A673 (cell line): ENCODE data around the gene TRAPPC2L. TPM values are rescaled to one million over a fixed set of nuclear protein-coding genes. Genes with fewer than 3 reads are reported as not detected.
A peak's percentile ranks its signal among the peaks of the same experiment; 100 is the strongest.

Experiments
- BruUV-seq: library from RNA; stranded (reverse); fragments of 400-500 nt; replicated peaks from 2 replicates; lab custom pipeline; 2021; lab: Mats Ljungman, UMichigan
- CTCF ChIA-PET: fragments of 300-600 bp; sonication (Branson Sonifier 250); formaldehyde crosslinking; loops from one replicate; lab custom pipeline; 2022; ENCODE audit warnings: antibody characterized with exemption; lab: Charles Lee
- POLR2A ChIA-PET: fragments of 300-600 bp; sonication (Branson Sonifier 250); formaldehyde crosslinking; loops from one replicate; lab custom pipeline; 2022; ENCODE audit warnings: antibody characterized with exemption; ENCODE audit not compliant: low non-redundant PET; lab: Charles Lee
- DNase-seq: peaks from one replicate; pipeline ENCODE4 v3.0.0-alpha.2; 2015; ENCODE audit warnings: low spot score
- H3K27ac ChIP-seq: fragments of 200-600 bp; sonication (generic); 2 replicates; pipeline ENCODE4 v1.5.1; 2016; ENCODE audit warnings: mixed run types, low read depth, mild to moderate bottlenecking, mixed read lengths, antibody characterized with exemption, low read length; ENCODE audit not compliant: poor library complexity, severe bottlenecking
- H3K27me3 ChIP-seq: fragments of 200-600 bp; sonication (generic); replicated peaks from 2 replicates; pipeline ENCODE4 v1.6.1; 2017; ENCODE audit warnings: mixed run types, low read depth, mild to moderate bottlenecking, mixed read lengths, antibody characterized with exemption, low read length; ENCODE audit not compliant: insufficient read depth, poor library complexity
- H3K36me3 ChIP-seq: fragments of 200-600 bp; sonication (generic); 2 replicates; pipeline ENCODE4 v1.6.1; 2016; ENCODE audit warnings: mixed run types, mild to moderate bottlenecking, mixed read lengths, antibody characterized with exemption, low read length; ENCODE audit not compliant: insufficient read depth, poor library complexity, severe bottlenecking
- H3K4me1 ChIP-seq: fragments of 200-600 bp; sonication (generic); 2 replicates; pipeline ENCODE4 v1.6.1; 2017; ENCODE audit warnings: mixed run types, mild to moderate bottlenecking, mixed read lengths, antibody characterized with exemption, low read length; ENCODE audit not compliant: insufficient read depth, poor library complexity, severe bottlenecking
- H3K4me3 ChIP-seq: fragments of 200-600 bp; sonication (generic); 2 replicates; pipeline ENCODE4 v1.5.1; 2016; ENCODE audit warnings: low read depth, mixed run types, mild to moderate bottlenecking, mixed read lengths, low read length; ENCODE audit not compliant: poor library complexity, severe bottlenecking
- H3K9me3 ChIP-seq: fragments of 200-600 bp; sonication (generic); 2 replicates; pipeline ENCODE4 v1.6.1; 2016; ENCODE audit warnings: mixed run types, low read depth, mild to moderate bottlenecking, mixed read lengths, antibody characterized with exemption, low read length; ENCODE audit not compliant: poor library complexity, severe bottlenecking
- CTCF ChIP-seq: fragments of 300-800, 200-600 bp; sonication (generic); conservative IDR thresholded peaks from 2 replicates; pipeline ENCODE4 v1.5.1; 2017; ENCODE audit warnings: low read depth, mild to moderate bottlenecking, antibody characterized with exemption, low read length, moderate library complexity, mixed read lengths
- EZH2 ChIP-seq: fragments of 200-600 bp; sonication (generic); IDR thresholded peaks from 2 replicates; pipeline ENCODE4 v1.6.1; 2017; ENCODE audit warnings: borderline replicate concordance, low read depth, mild to moderate bottlenecking, mixed read lengths, antibody characterized with exemption, low read length; ENCODE audit not compliant: poor library complexity, severe bottlenecking
- intact Hi-C: fragments of 100-400 bp; cut with micrococcal nuclease; formaldehyde crosslinking; loops from one replicate; pipeline ENCODE4 v1.10.0; 2022; ENCODE audit not compliant: unreplicated experiment
- total RNA-seq: library from RNA; stranded (reverse); gene quantifications from 2 replicates; pipeline ENCODE4 v1.2.3, GENCODE V29; 2021

The TRAPPC2L gene
- total RNA-seq, 1 experiment from 2014 or later = 98.6 TPM

GRCh38 chr16:88807626-88808453, 49.1 kb upstream of the TRAPPC2L start:
- Histone ChIP-seq H3K36me3 (peaks cover 60% of the 10 kb centered on the region), H3K27ac (no peak overlapping the region), H3K9me3 (no peaks in the 10 kb centered on the region), H3K4me1 (peaks cover 22% of the 10 kb centered on the region), H3K4me3 (no peak overlapping the region), H3K27me3 (no peaks in the 10 kb centered on the region)
- TF ChIP-seq CTCF (no peak), EZH2 (no peak)
- BruUV-seq = no TSS peak
- intact Hi-C loops = no loop called here
- DNase-seq = no peak
- CTCF ChIA-PET = no interaction called here
- POLR2A ChIA-PET = interaction anchor here (0.6 kb wide), 1 partner anchor 313 kb away, joined by 4 read pairs; no protein-coding TSS in a partner anchor

GRCh38 chr16:88809068-88809675, 47.8 kb upstream of the TRAPPC2L start:
- Histone ChIP-seq H3K27ac (peak overlapping the region; percentile 21), H3K9me3 (no peaks in the 10 kb centered on the region), H3K4me1 (peaks cover 22% of the 10 kb centered on the region), H3K4me3 (no peak overlapping the region), H3K27me3 (no peaks in the 10 kb centered on the region), H3K36me3 (peaks cover 60% of the 10 kb centered on the region)
- intact Hi-C loops = no loop called here
- TF ChIP-seq EZH2 = no peak
- no peak for TF ChIP-seq CTCF
- TSS peak; percentile 46 for BruUV-seq
- DNase-seq = no peak
- CTCF ChIA-PET = interaction anchor here (0.6 kb wide), 1 partner anchor 72 kb away, joined by 4 read pairs; no protein-coding TSS in a partner anchor
- POLR2A ChIA-PET = interaction anchor here (0.6 kb wide), 1 partner anchor 11 kb away, joined by 3 read pairs; no protein-coding TSS in a partner anchor

GRCh38 chr16:88809676-88810165, 47.2 kb upstream of the TRAPPC2L start:
- POLR2A ChIA-PET = interaction anchor here (0.6 kb wide), 1 partner anchor 11 kb away, joined by 3 read pairs; no protein-coding TSS in a partner anchor
- TF ChIP-seq EZH2 (no peak), CTCF (no peak)
- peaks cover 56% of the 10 kb centered on the region for H3K36me3 ChIP-seq
- peaks cover 22% of the 10 kb centered on the region for H3K4me1 ChIP-seq
- peak overlapping the region; percentile 94 for H3K27ac ChIP-seq
- H3K27me3 ChIP-seq = no peaks in the 10 kb centered on the region
- intact Hi-C loops = loop anchor here (5.0 kb wide), 1 partner anchor 363 kb away; the partner anchor contains the start of gene CDH15
- H3K9me3 ChIP-seq = no peaks in the 10 kb centered on the region
- CTCF ChIA-PET = no interaction called here
- H3K4me3 ChIP-seq = peak overlapping the region; percentile 1
- BruUV-seq = no TSS peak
- no peak for DNase-seq
